Measurements from ENCODE around the gene CFAP410. TPM values are rescaled to one million over a fixed set of nuclear protein-coding genes. Genes with fewer than 3 reads are reported as not detected.

Gene CFAP410
- 14.2 to 19.5 TPM (median 17.7 TPM) in 3 replicates for total RNA-seq
- long read RNA-seq, partial matches to known transcripts = 0 of 3 reads
- long read RNA-seq, other reads (novel, unspliced or antisense) = 3 of 3 reads

- H3K4me3 Mint-ChIP-seq (ENCODE audit: unreplicated experiment) = peak within 1 kb of the TSS; percentile 79
- no peaks in the 10 kb centered on the region for H3K27me3 Mint-ChIP-seq (ENCODE audit: low read depth)
- DNase-seq (ENCODE audit: low spot score) = peak; percentile 98
- peaks cover 22% of the 10 kb centered on the region for H3K4me1 Mint-ChIP-seq (ENCODE audit: low read depth)
- no peak for TF ChIP-seq CTCF (IDR thresholded peaks at IDR 0.05)
- H3K27ac Mint-ChIP-seq (ENCODE audit: unreplicated experiment) = peak within 1 kb of the TSS; percentile 92
- H3K9me3 Mint-ChIP-seq (ENCODE audit: low read depth) = no peaks in the 10 kb centered on the region
- H3K36me3 Mint-ChIP-seq (ENCODE audit: low read depth) = no peaks in the 10 kb centered on the region
These were observed at the start of gene CFAP410 for GRCh38 chr21:44338971-44339910. Gene CFAP410, minus strand, starts transcription at chr21:44339390. Its CDS starts 196 bp downstream, at chr21:44339194.

- Mint-ChIP-seq H3K4me3 (ENCODE audit: unreplicated experiment) (no peak overlapping the region), H3K4me1 (ENCODE audit: low read depth) (no peaks in the 10 kb centered on the region), H3K27me3 (ENCODE audit: low read depth) (peaks cover 24% of the 10 kb centered on the region), H3K36me3 (ENCODE audit: low read depth) (peaks cover 3% of the 10 kb centered on the region), H3K27ac (ENCODE audit: unreplicated experiment) (no peak overlapping the region), H3K9me3 (ENCODE audit: low read depth) (peaks cover 42% of the 10 kb centered on the region)
- no peak for TF ChIP-seq CTCF (IDR thresholded peaks at IDR 0.05)
- DNase-seq (ENCODE audit: low spot score) = no peak
These were observed 45.8 kb upstream of the CFAP410 start for GRCh38 chr21:44384968-44385367.

GRCh38 chr21:44383216-44383615 lies 44.0 kb upstream of the CFAP410 start:
- no peaks in the 10 kb centered on the region for H3K4me1 Mint-ChIP-seq (ENCODE audit: low read depth)
- H3K27me3 Mint-ChIP-seq (ENCODE audit: low read depth) = peaks cover 30% of the 10 kb centered on the region
- H3K9me3 Mint-ChIP-seq (ENCODE audit: low read depth) = peaks cover 42% of the 10 kb centered on the region
- peaks cover 3% of the 10 kb centered on the region for H3K36me3 Mint-ChIP-seq (ENCODE audit: low read depth)
- H3K4me3 Mint-ChIP-seq (ENCODE audit: unreplicated experiment) = no peak overlapping the region
- TF ChIP-seq CTCF (IDR thresholded peaks at IDR 0.05) = no peak
- no peak overlapping the region for H3K27ac Mint-ChIP-seq (ENCODE audit: unreplicated experiment)
- DNase-seq (ENCODE audit: low spot score) = no peak

- Mint-ChIP-seq H3K27me3 (ENCODE audit: low read depth) (peaks cover 30% of the 10 kb centered on the region), H3K36me3 (ENCODE audit: low read depth) (peaks cover 3% of the 10 kb centered on the region), H3K9me3 (ENCODE audit: low read depth) (peaks cover 38% of the 10 kb centered on the region), H3K27ac (ENCODE audit: unreplicated experiment) (no peak overlapping the region), H3K4me1 (ENCODE audit: low read depth) (no peaks in the 10 kb centered on the region), H3K4me3 (ENCODE audit: unreplicated experiment) (no peak overlapping the region)
- DNase-seq (ENCODE audit: low spot score) = no peak
- no peak for TF ChIP-seq CTCF (IDR thresholded peaks at IDR 0.05)
These were observed 43.3 kb upstream of the CFAP410 start for GRCh38 chr21:44382536-44382935.

- no peaks in the 10 kb centered on the region for H3K4me1 Mint-ChIP-seq (ENCODE audit: low read depth)
- H3K27ac Mint-ChIP-seq (ENCODE audit: unreplicated experiment) = no peak overlapping the region
- peaks cover 33% of the 10 kb centered on the region for H3K9me3 Mint-ChIP-seq (ENCODE audit: low read depth)
- TF ChIP-seq CTCF (IDR thresholded peaks at IDR 0.05) = no peak
- H3K4me3 Mint-ChIP-seq (ENCODE audit: unreplicated experiment) = no peak overlapping the region
- H3K36me3 Mint-ChIP-seq (ENCODE audit: low read depth) = peaks cover 3% of the 10 kb centered on the region
- H3K27me3 Mint-ChIP-seq (ENCODE audit: low read depth) = peaks cover 34% of the 10 kb centered on the region
- no peak for DNase-seq (ENCODE audit: low spot score)
These were observed 42.7 kb upstream of the CFAP410 start for GRCh38 chr21:44381874-44382273.

All from chondrocyte (in vitro differentiated cells).